RWPE2 (cell line): Measurements from ENCODE around the gene CFAP73.

ENCODE experiments used
- ATAC-seq: fragments of 200-7000 bp; cut with Tn5 transposase; 3 replicates; pipeline ENCODE4 v1.9.1; 2021; ENCODE audit warnings: low read depth
- DNase-seq: peaks from one replicate; pipeline ENCODE4 v3.0.0-alpha.2; 2020; ENCODE audit warnings: low spot score
- H3K27ac ChIP-seq: fragments of 450-650 bp; 2 replicates; pipeline ENCODE4 v1.5.1; 2017; ENCODE audit warnings: mild to moderate bottlenecking; ENCODE audit not compliant: poor library complexity, severe bottlenecking
- H3K27me3 ChIP-seq: fragments of 250-450 bp; sonication (Bioruptor Pico); 2 replicates; pipeline ENCODE4 v1.5.1; 2021; ENCODE audit warnings: mild to moderate bottlenecking, moderate library complexity; ENCODE audit not compliant: insufficient read depth, poor library complexity, severe bottlenecking
- H3K36me3 ChIP-seq: fragments of 250-450 bp; sonication (Bioruptor Pico); 2 replicates; pipeline ENCODE4 v1.5.1; 2020; ENCODE audit warnings: low read depth, mild to moderate bottlenecking, moderate library complexity
- H3K4me1 ChIP-seq: fragments of 250-450 bp; sonication (Bioruptor Pico); 2 replicates; pipeline ENCODE4 v1.5.1; 2021; ENCODE audit warnings: mild to moderate bottlenecking, moderate library complexity; ENCODE audit not compliant: insufficient read depth, poor library complexity, severe bottlenecking
- H3K4me3 ChIP-seq: fragments of 250-450 bp; sonication (Bioruptor Pico); 2 replicates; pipeline ENCODE4 v1.5.1; 2021; ENCODE audit warnings: mild to moderate bottlenecking, moderate library complexity; ENCODE audit not compliant: severe bottlenecking
- H3K9me3 ChIP-seq: fragments of 250-450 bp; sonication (Bioruptor Pico); 2 replicates; pipeline ENCODE4 v1.5.1; 2021; ENCODE audit warnings: mild to moderate bottlenecking, moderate library complexity; ENCODE audit not compliant: severe bottlenecking
- TF ChIP-seq, protein P1 (sequence below): fragments of 450-650 bp; IDR thresholded peaks from one replicate; pipeline ENCODE4 v1.5.1; 2017; ENCODE audit warnings: mild to moderate bottlenecking, moderate library complexity; ENCODE audit not compliant: poor library complexity, severe bottlenecking

CFAP73 gene

DNA sequence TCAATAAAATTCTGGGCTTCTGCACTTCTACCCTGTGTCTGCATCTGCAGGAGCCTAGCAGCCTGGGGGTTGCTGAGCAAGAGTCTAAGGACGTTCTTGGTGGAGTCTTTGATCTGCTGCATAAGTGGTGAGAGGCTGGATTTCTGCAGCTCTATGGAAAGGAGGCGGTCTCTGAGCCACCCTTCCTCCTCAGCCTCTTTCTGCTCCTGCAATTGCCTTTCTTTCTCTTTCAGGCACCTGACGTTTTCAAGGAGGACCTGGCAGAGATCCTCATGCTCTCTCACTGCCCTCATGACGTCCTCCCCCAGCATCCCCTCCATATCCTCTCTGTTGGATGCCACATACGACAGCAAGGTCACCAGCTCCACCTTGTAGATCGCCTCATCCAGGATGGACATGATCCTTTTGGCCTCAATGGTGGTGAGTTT is 58.1 kb downstream of the CFAP73 start:
- TF ChIP-seq, protein P1, sequence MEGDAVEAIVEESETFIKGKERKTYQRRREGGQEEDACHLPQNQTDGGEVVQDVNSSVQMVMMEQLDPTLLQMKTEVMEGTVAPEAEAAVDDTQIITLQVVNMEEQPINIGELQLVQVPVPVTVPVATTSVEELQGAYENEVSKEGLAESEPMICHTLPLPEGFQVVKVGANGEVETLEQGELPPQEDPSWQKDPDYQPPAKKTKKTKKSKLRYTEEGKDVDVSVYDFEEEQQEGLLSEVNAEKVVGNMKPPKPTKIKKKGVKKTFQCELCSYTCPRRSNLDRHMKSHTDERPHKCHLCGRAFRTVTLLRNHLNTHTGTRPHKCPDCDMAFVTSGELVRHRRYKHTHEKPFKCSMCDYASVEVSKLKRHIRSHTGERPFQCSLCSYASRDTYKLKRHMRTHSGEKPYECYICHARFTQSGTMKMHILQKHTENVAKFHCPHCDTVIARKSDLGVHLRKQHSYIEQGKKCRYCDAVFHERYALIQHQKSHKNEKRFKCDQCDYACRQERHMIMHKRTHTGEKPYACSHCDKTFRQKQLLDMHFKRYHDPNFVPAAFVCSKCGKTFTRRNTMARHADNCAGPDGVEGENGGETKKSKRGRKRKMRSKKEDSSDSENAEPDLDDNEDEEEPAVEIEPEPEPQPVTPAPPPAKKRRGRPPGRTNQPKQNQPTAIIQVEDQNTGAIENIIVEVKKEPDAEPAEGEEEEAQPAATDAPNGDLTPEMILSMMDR, result no peak
- DNase-seq (no peak), ATAC-seq (no peak)
- Histone ChIP-seq H3K4me3 (no peak overlapping the region), H3K9me3 (no peaks in the 10 kb centered on the region), H3K27me3 (no peaks in the 10 kb centered on the region), H3K36me3 (no peaks in the 10 kb centered on the region), H3K27ac (no peak overlapping the region), H3K4me1 (no peaks in the 10 kb centered on the region)

GRCh38 chr12:113208041-113208934 is 58.8 kb downstream of the CFAP73 start:
- H3K4me1 ChIP-seq, result no peaks in the 10 kb centered on the region
- TF ChIP-seq, protein P1, result no peak
- H3K36me3 ChIP-seq, result no peaks in the 10 kb centered on the region
- no peak for DNase-seq
- no peak for ATAC-seq
- H3K27me3 ChIP-seq, result no peaks in the 10 kb centered on the region
- H3K27ac ChIP-seq, result no peak overlapping the region
- no peak overlapping the region for H3K4me3 ChIP-seq
- H3K9me3 ChIP-seq, result no peaks in the 10 kb centered on the region
